NCI-H748 (cell line): ENCODE data around the gene RPL37.
"Not testable (repeated sequence)": the region's sequence is repeated elsewhere in the genome, so short reads cannot be mapped to it uniquely, and the experiment has no call there.

Experiments used
- DNase-seq: peaks from one replicate; lab custom pipeline; 2025; ENCODE audit not compliant: unreplicated experiment; lab: John Stamatoyannopoulos, UW

The RPL37 gene

GRCh38 chr5:40797273-40798011 is 37.6 kb downstream of the RPL37 start:
- peak; percentile 96 for DNase-seq

GRCh38 chr5:40796487-40796889 is 38.5 kb downstream of the RPL37 start:
- DNase-seq: peak; percentile 22

GRCh38 chr5:40794877-40795276 is 40.1 kb downstream of the RPL37 start:
- not testable (repeated sequence) for DNase-seq

GRCh38 chr5:40794340-40794739 is 40.7 kb downstream of the RPL37 start:
- DNase-seq: not testable (repeated sequence)

GRCh38 chr5:40792691-40793090 is 42.3 kb downstream of the RPL37 start:
- not testable (repeated sequence) for DNase-seq

GRCh38 chr5:40791715-40792139 is 43.3 kb downstream of the RPL37 start:
- no peak for DNase-seq

- no peak for DNase-seq
Observed at GRCh38 chr5:40790947-40791593, 44.0 kb downstream of the RPL37 start.

GRCh38 chr5:40788941-40789340 is 46.1 kb downstream of the RPL37 start:
- not testable (repeated sequence) for DNase-seq

- DNase-seq: no peak
Observed at GRCh38 chr5:40787986-40788385, 47.0 kb downstream of the RPL37 start.

- not testable (repeated sequence) for DNase-seq
Observed at GRCh38 chr5:40786664-40787063, 48.4 kb downstream of the RPL37 start.

GRCh38 chr5:40784916-40785315 is 50.1 kb downstream of the RPL37 start:
- DNase-seq: no peak

- DNase-seq: no peak
Observed at GRCh38 chr5:40784027-40784653, 50.9 kb downstream of the RPL37 start.

- DNase-seq: no peak
Observed at GRCh38 chr5:40781843-40782409, 53.1 kb downstream of the RPL37 start.

- no peak for DNase-seq
Observed at GRCh38 chr5:40780858-40781257, 54.2 kb downstream of the RPL37 start.

- no peak for DNase-seq
Observed at GRCh38 chr5:40780199-40780598, 54.8 kb downstream of the RPL37 start.

- DNase-seq: no peak
Observed at GRCh38 chr5:40779561-40779960, 55.5 kb downstream of the RPL37 start.

GRCh38 chr5:40778133-40778532 is 56.9 kb downstream of the RPL37 start:
- DNase-seq: no peak

GRCh38 chr5:40776658-40776977 is 58.4 kb downstream of the RPL37 start:
- no peak for DNase-seq

- DNase-seq: no peak
Observed at GRCh38 chr5:40775846-40776657, 59.0 kb downstream of the RPL37 start.
